Upper lobe of left lung (tissue), 6 donors: ENCODE data around the gene C1QC. TPM values are rescaled to one million over a fixed set of nuclear protein-coding genes. Genes with fewer than 3 reads are reported as not detected.
A peak's percentile ranks its signal among the peaks of the same experiment; 100 is the strongest.

Experiments
- ATAC-seq, 2 donors: fragments of 200-7000 bp; cut with Tn5 transposase; one replicate each; pipeline ENCODE4 v1.9.1; 2022; ENCODE audit warnings: mild to moderate bottlenecking in 2 of 2, moderate library complexity in 2 of 2; ENCODE audit not compliant: low FRiP score in 2 of 2
- DNase-seq, 2 donors: peaks; one replicate each; pipeline ENCODE4 v3.0.0-alpha.2; 2019 to 2020
- H3K27ac ChIP-seq, 4 donors: fragments of 200-600 bp; sonication (generic); one replicate each; pipeline ENCODE4 v1.5.1; 2016 to 2019
- H3K27me3 ChIP-seq, 4 donors: fragments of 200-600 bp; sonication (generic); one replicate each; pipeline ENCODE4 v1.5.1; 2017 to 2019
- H3K36me3 ChIP-seq, 4 donors: fragments of 200-600 bp; sonication (generic); one replicate each; pipeline ENCODE4 v1.5.1; 2016 to 2019
- H3K4me1 ChIP-seq, 4 donors: fragments of 200-600 bp; sonication (generic); one replicate each; pipeline ENCODE4 v1.5.1; 2018 to 2019
- H3K4me3 ChIP-seq, 4 donors: fragments of 200-600 bp; sonication (generic); one replicate each; pipeline ENCODE4 v1.5.1; 2017 to 2019; ENCODE audit warnings: mild to moderate bottlenecking in 2 of 4, moderate library complexity in 1 of 4
- H3K9me3 ChIP-seq, 4 donors: fragments of 200-600 bp; sonication (generic); one replicate each; pipeline ENCODE4 v1.5.1; 2018 to 2019
- CTCF ChIP-seq, 6 experiments: fragments of 450-650 bp in 4 of 6; fragments of 200-600 bp in 2 of 6; sonication (generic) in 2 of 6; IDR thresholded peaks; one replicate each; pipeline ENCODE4 v1.5.1; 2016 to 2019; ENCODE audit warnings: antibody characterized with exemption in 6 of 6
- EP300 ChIP-seq, 4 donors: sonication (generic); formaldehyde crosslinking; IDR thresholded peaks; one replicate each; pipeline ENCODE4 v1.5.1; 2017; ENCODE audit warnings: antibody characterized with exemption in 4 of 4, control low read depth in 2 of 4
- POLR2A ChIP-seq, 4 donors: fragments of 450-650 bp; IDR thresholded peaks; one replicate each; pipeline ENCODE4 v1.5.1; 2016 to 2017; ENCODE audit warnings: antibody characterized with exemption in 4 of 4, mild to moderate bottlenecking in 2 of 4
- POLR2AphosphoS5 ChIP-seq, 2 donors: sonication (generic); formaldehyde crosslinking; IDR thresholded peaks; one replicate each; pipeline ENCODE4 v1.5.1; 2017; ENCODE audit warnings: antibody characterized with exemption in 2 of 2
- WGBS, 2 donors: methylation state at CpG; one replicate each; pipeline ENCODE4 v1.1.5; 2017 to 2018; 5-methylcytosine and 5-hydroxymethylcytosine counted together
- total RNA-seq, 6 donors: library from RNA; depleted of rRNA in 4 of 6; stranded (reverse); fragments of >200 nt in 4 of 6; gene quantifications; one replicate each; pipeline versions ENCODE4 v1.1.0 to v1.2.1, GENCODE V29; 2016 to 2021
- donor health status: DM: no; HTN: no; CAD: no; lungs with moderate emphysema.
- donor health status: DM: no; HTN: yes; CAD: no; lungs with severe emphysema.

Gene C1QC
- total RNA-seq, 6 donors from 2014 or later: 188 to 817 (median 529) TPM

DNA sequence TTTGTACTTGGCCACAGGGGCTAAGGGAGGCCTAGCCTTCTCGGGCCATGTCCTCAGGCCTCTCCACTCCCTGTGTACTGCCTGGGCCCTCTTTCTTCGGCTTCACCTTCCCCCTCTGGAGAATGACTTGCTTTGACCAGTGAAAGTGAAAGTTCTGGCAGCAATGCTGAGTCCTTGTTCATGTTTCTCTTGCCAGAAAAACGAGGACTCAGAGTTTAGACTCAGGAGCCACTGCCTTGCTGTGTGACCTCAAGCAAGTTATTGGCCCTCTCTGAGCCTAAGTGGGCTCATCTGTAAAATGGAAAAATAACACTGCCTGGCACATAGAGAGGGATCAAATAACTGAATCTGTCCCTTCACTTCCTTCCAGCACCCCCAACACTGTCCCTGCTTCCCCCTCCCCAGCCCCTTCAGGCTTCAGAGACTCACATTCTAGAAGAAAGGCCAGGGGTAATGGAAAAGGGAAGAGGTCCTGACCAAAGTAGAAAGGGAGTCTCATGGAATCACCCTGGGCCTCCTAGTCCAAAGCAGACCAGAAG is 5.5 kb upstream of the C1QC start:
- Histone ChIP-seq H3K27me3 (no peaks in the 10 kb centered on the region), H3K9me3 (no peaks in the 10 kb centered on the region), H3K4me1 (peaks cover 0 to 6% (median 2%) of the 10 kb centered on the region in 4 donors), H3K4me3 (peak overlapping the region in 3 of 4 donors; percentile 30 to 44 (median 36)), H3K36me3 (no peaks in the 10 kb centered on the region), H3K27ac (peak overlapping the region in 3 of 4 donors; percentile 15 to 62 (median 40))
- DNase-seq: no peak
- no peak for ATAC-seq
- TF ChIP-seq CTCF (IDR thresholded peaks at IDR 0.05) (no peak), EP300 (IDR thresholded peaks at IDR 0.05) (no peak), POLR2A (IDR thresholded peaks at IDR 0.05) (no peak), POLR2AphosphoS5 (IDR thresholded peaks at IDR 0.05) (no peak)
- WGBS, 2 donors: 39 to 48% methylated on average over 3 of the region's 3 CpGs

GRCh38 chr1:22638476-22639234 is 4.8 kb upstream of the C1QC start:
- H3K9me3 ChIP-seq: no peaks in the 10 kb centered on the region
- ATAC-seq (no peak), DNase-seq (peak in 1 of 2 donors; percentile 66)
- peak overlapping the region in 2 of 4 donors; percentile 36 to 44 for H3K4me3 ChIP-seq
- no peaks in the 10 kb centered on the region for H3K27me3 ChIP-seq
- peak overlapping the region in 1 of 4 donors; percentile 62 for H3K27ac ChIP-seq
- 82 to 84% methylated on average over 20 to 23 of the region's 23 CpGs for WGBS, 2 donors
- peaks cover 0 to 6% (median 2%) of the 10 kb centered on the region in 4 donors for H3K4me1 ChIP-seq
- no peaks in the 10 kb centered on the region for H3K36me3 ChIP-seq
- TF ChIP-seq POLR2AphosphoS5 (IDR thresholded peaks at IDR 0.05) (no peak), CTCF (IDR thresholded peaks at IDR 0.05) (no peak), POLR2A (IDR thresholded peaks at IDR 0.05) (no peak), EP300 (IDR thresholded peaks at IDR 0.05) (no peak)

DNA sequence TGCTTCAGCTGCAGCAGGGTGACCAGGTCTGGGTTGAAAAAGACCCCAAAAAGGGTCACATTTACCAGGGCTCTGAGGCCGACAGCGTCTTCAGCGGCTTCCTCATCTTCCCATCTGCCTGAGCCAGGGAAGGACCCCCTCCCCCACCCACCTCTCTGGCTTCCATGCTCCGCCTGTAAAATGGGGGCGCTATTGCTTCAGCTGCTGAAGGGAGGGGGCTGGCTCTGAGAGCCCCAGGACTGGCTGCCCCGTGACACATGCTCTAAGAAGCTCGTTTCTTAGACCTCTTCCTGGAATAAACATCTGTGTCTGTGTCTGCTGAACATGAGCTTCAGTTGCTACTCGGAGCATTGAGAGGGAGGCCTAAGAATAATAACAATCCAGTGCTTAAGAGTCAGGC is 4.1 kb upstream of the C1QC start:
- no peaks in the 10 kb centered on the region for H3K9me3 ChIP-seq
- H3K36me3 ChIP-seq: no peaks in the 10 kb centered on the region
- peak overlapping the region in 1 of 4 donors; percentile 21 for H3K27ac ChIP-seq
- ATAC-seq (no peak), DNase-seq (no peak)
- no peaks in the 10 kb centered on the region for H3K27me3 ChIP-seq
- 34 to 38% methylated on average over 8 of the region's 8 CpGs for WGBS, 2 donors
- H3K4me3 ChIP-seq: peak overlapping the region in 1 of 4 donors; percentile 44
- peaks cover 0 to 6% (median 2%) of the 10 kb centered on the region in 4 donors for H3K4me1 ChIP-seq
- TF ChIP-seq EP300 (IDR thresholded peaks at IDR 0.05): no peak
- no peak for TF ChIP-seq POLR2AphosphoS5 (IDR thresholded peaks at IDR 0.05)
- TF ChIP-seq POLR2A (IDR thresholded peaks at IDR 0.05): no peak
- no peak for TF ChIP-seq CTCF (IDR thresholded peaks at IDR 0.05)

DNA sequence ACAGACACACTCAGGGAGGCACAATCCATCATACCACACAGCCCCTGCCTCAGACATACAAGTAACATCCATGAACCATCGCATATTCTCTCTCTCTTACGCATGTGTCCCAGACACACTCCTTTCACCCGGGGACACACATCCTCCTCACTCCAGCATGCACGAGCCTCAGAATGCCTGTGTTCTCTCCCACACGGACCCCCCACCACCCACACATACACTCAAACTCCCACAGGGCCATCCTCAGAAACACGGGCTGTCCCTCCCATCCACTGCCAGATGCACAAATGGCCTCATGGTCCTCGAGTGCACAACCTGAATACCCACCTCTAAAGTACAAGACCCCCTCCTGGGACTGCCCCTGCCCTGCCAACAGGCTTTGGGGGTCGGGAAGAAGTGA is 2.2 kb upstream of the C1QC start:
- 58 to 65% methylated on average over 8 of the region's 8 CpGs for WGBS, 2 donors
- TF ChIP-seq CTCF (IDR thresholded peaks at IDR 0.05) (no peak), POLR2AphosphoS5 (IDR thresholded peaks at IDR 0.05) (no peak), EP300 (IDR thresholded peaks at IDR 0.05) (no peak), POLR2A (IDR thresholded peaks at IDR 0.05) (no peak)
- ATAC-seq (no peak), DNase-seq (no peak)
- Histone ChIP-seq H3K27me3 (no peaks in the 10 kb centered on the region), H3K9me3 (no peaks in the 10 kb centered on the region), H3K4me3 (no peak overlapping the region), H3K36me3 (no peaks in the 10 kb centered on the region), H3K27ac (no peak overlapping the region), H3K4me1 (peaks cover 0 to 6% (median 2%) of the 10 kb centered on the region in 4 donors)
